HepG2 (cell line): ENCODE results near the gene TCF20. TPM values are rescaled to one million over a fixed set of nuclear protein-coding genes. Genes with fewer than 3 reads are reported as not detected.

Experiments used
- CHD2 ChIP-seq: IDR thresholded peaks from 2 replicates; pipeline ENCODE4 v1.6.1; 2011; ENCODE audit warnings: low read depth, low read length, improper control_type of control experiment
- DMAP1 ChIP-seq: IDR thresholded peaks from 2 replicates; pipeline ENCODE4 v1.6.1; 2016
- DNMT1 ChIP-seq: sonication (generic); formaldehyde crosslinking; IDR thresholded peaks from 2 replicates; pipeline ENCODE4 v1.5.1; 2020; ENCODE audit warnings: mild to moderate bottlenecking, missing genetic modification reagents
- ELF1 ChIP-seq: sonication (generic); formaldehyde crosslinking; IDR thresholded peaks from 2 replicates; pipeline ENCODE4 v1.4.0; 2020; ENCODE audit warnings: missing genetic modification reagents
- FOXA1 ChIP-seq, 2 experiments: fragments of 450-650 bp in 1 of 2; sonication (generic) in 1 of 2; formaldehyde crosslinking in 1 of 2; IDR thresholded peaks; 2 replicates each; pipeline versions ENCODE4 v1.4.0 to v1.6.1; 2016 to 2020; ENCODE audit warnings: missing genetic modification reagents in 1 of 2
- GLI4 ChIP-seq: sonication (generic); formaldehyde crosslinking; IDR thresholded peaks from 2 replicates; pipeline ENCODE4 v1.5.1; 2020; ENCODE audit warnings: missing genetic modification reagents, mild to moderate bottlenecking, moderate library complexity, borderline replicate concordance
- HMGXB4 ChIP-seq, 2 experiments: sonication (generic) in 1 of 2; formaldehyde crosslinking in 1 of 2; IDR thresholded peaks; 2 replicates each; pipeline versions ENCODE4 v1.4.0 to v1.6.1; 2018 to 2020; ENCODE audit warnings: missing genetic modification reagents in 2 of 2, borderline replicate concordance in 1 of 2, low read depth in 1 of 2, mild to moderate bottlenecking in 1 of 2, missing biosample characterization in 1 of 2
- HNRNPH1 ChIP-seq: fragments of 200-400 bp; formaldehyde crosslinking; optimal IDR thresholded peaks from 2 replicates; pipeline ENCODE3; 2017; ENCODE audit warnings: mild to moderate bottlenecking, low read depth, low read length
- IRF2 ChIP-seq: IDR thresholded peaks from 2 replicates; pipeline ENCODE4 v1.6.1; 2018; ENCODE audit warnings: missing genetic modification reagents, missing compliant biosample characterization
- KLF11 ChIP-seq: IDR thresholded peaks from 2 replicates; pipeline ENCODE4 v1.6.1; 2016; ENCODE audit warnings: missing compliant biosample characterization
- KLF16 ChIP-seq, 2 experiments: sonication (generic) in 1 of 2; formaldehyde crosslinking in 1 of 2; IDR thresholded peaks; 2 replicates each; pipeline versions ENCODE4 v1.6.1 to v1.8.0; 2016 to 2023; ENCODE audit warnings: missing genetic modification reagents in 2 of 2, missing compliant biosample characterization in 1 of 2
- MAFF ChIP-seq: IDR thresholded peaks from 2 replicates; pipeline ENCODE4 v1.6.1; 2011; ENCODE audit warnings: low read depth, low read length, improper control_type of control experiment
- MTA3 ChIP-seq: sonication (generic); formaldehyde crosslinking; IDR thresholded peaks from 2 replicates; pipeline ENCODE4 v1.4.0; 2020; ENCODE audit warnings: missing genetic modification reagents
- MXI1 ChIP-seq: IDR thresholded peaks from 3 replicates; pipeline ENCODE4 v1.6.1; 2012; ENCODE audit warnings: low read depth, low read length, inconsistent platforms, borderline replicate concordance
- NCOA2 ChIP-seq: sonication (generic); formaldehyde crosslinking; IDR thresholded peaks from 2 replicates; pipeline ENCODE4 v1.8.0; 2022; ENCODE audit warnings: inconsistent platforms
- NFYC ChIP-seq: IDR thresholded peaks from 2 replicates; pipeline ENCODE4 v1.6.1; 2016; ENCODE audit warnings: missing genetic modification reagents, missing compliant biosample characterization
- PCBP1 ChIP-seq: fragments of 200-400 bp; formaldehyde crosslinking; IDR thresholded peaks from 2 replicates; pipeline ENCODE4 v1.6.1; 2017; ENCODE audit warnings: mild to moderate bottlenecking, low read depth, low read length, borderline replicate concordance
- PHF5A ChIP-seq: IDR thresholded peaks from one replicate; pipeline ENCODE4 v1.6.1; 2018; ENCODE audit warnings: low read depth, missing genetic modification reagents; ENCODE audit not compliant: unreplicated experiment
- POLR2G ChIP-seq: fragments of 200-400 bp; formaldehyde crosslinking; IDR thresholded peaks from 2 replicates; pipeline ENCODE4 v1.6.1; 2018; ENCODE audit warnings: mild to moderate bottlenecking, low read depth, low read length, moderate library complexity
- PRPF4 ChIP-seq: fragments of 200-400 bp; formaldehyde crosslinking; IDR thresholded peaks from 2 replicates; pipeline ENCODE4 v1.6.1; 2016; ENCODE audit warnings: low read length, low read depth; ENCODE audit not compliant: poor library complexity, severe bottlenecking
- RELA ChIP-seq: sonication (generic); formaldehyde crosslinking; IDR thresholded peaks from 2 replicates; pipeline ENCODE4 v1.4.0; 2020; ENCODE audit warnings: missing genetic modification reagents
- SATB2 ChIP-seq: sonication (generic); formaldehyde crosslinking; IDR thresholded peaks from 2 replicates; pipeline ENCODE4 v1.5.0; 2020; ENCODE audit warnings: missing genetic modification reagents
- SNAPC2 ChIP-seq: sonication (generic); formaldehyde crosslinking; IDR thresholded peaks from 2 replicates; pipeline ENCODE4 v1.8.1; 2022; ENCODE audit warnings: mild to moderate bottlenecking, missing genetic modification reagents
- SYNCRIP ChIP-seq: fragments of 200-400 bp; formaldehyde crosslinking; IDR thresholded peaks from 2 replicates; pipeline ENCODE4 v1.6.1; 2018; ENCODE audit warnings: mild to moderate bottlenecking, low read depth, low read length; ENCODE audit not compliant: insufficient read depth
- ZFY ChIP-seq: sonication (generic); formaldehyde crosslinking; IDR thresholded peaks from 2 replicates; pipeline ENCODE4 v1.4.0; 2020; ENCODE audit warnings: missing genetic modification reagents
- ZNF367 ChIP-seq: sonication (generic); formaldehyde crosslinking; IDR thresholded peaks from 2 replicates; pipeline ENCODE4 v1.4.0; 2020; ENCODE audit warnings: missing genetic modification reagents, borderline replicate concordance
- polyA plus RNA-seq, 8 experiments: library from polyadenylated mRNA; depleted of rRNA in 3 of 8; stranded (reverse) in 7 of 8; unstranded in 1 of 8; fragments of >200 nt; fragmentation: Illumina TruSeq in 4 of 8; extraction: Trizol in 4 of 8; gene quantifications; 2 replicates each; pipeline versions ENCODE4 v1.2.1 to v1.2.3, GENCODE V29; 2011 to 2016; ENCODE audit warnings: low read depth in 4 of 8, missing spikeins in 1 of 8, mixed read lengths in 1 of 8; ENCODE audit not compliant: insufficient read depth in 1 of 8
- total RNA-seq, 5 experiments: library from RNA; depleted of rRNA; stranded (reverse); fragments of >200 nt; fragmentation: Illumina TruSeq; extraction: Trizol; gene quantifications; 2 replicates each; pipeline ENCODE4 v1.2.3, GENCODE V29; 2016; ENCODE audit warnings: low read depth in 1 of 5
- TF ChIP-seq, protein P1 (sequence below): sonication (generic); formaldehyde crosslinking; IDR thresholded peaks from 2 replicates; pipeline ENCODE4 v1.4.0; 2020; ENCODE audit warnings: missing genetic modification reagents, borderline replicate concordance
- TF ChIP-seq, protein P2 (sequence below): sonication (generic); formaldehyde crosslinking; IDR thresholded peaks from 2 replicates; pipeline ENCODE4 v1.5.0; 2020; ENCODE audit warnings: mild to moderate bottlenecking, missing genetic modification reagents

TCF20 gene
- total and polyA plus RNA-seq, 2 of the 13 experiments (the other 11 are each of a cell fraction or from before 2014, with no cell fraction given) = 12.8 to 23.7 TPM

- TF ChIP-seq CHD2 (no peak), MXI1 (no peak), FOXA1 (IDR thresholded peaks at IDR 0.05) (no peak), FOXA1 (CRISPR knock-in tag; IDR thresholded peaks at IDR 0.05) (no peak), SNAPC2 (CRISPR knock-in tag) (no peak), ELF1 (no peak), SYNCRIP (no peak), RELA (CRISPR knock-in tag) (no peak), KLF11 (CRISPR knock-in tag) (no peak), HNRNPH1 (no peak), NFYC (CRISPR knock-in tag) (no peak), MAFF (no peak), HMGXB4 (CRISPR knock-in tag; IDR thresholded peaks at IDR 0.05; ENCODE audit: borderline replicate concordance in 1 of 2, low read depth in 1 of 2) (peak in 1 of 2 experiments; percentile 2; a peak in 1 of 4 replicates), SATB2 (CRISPR knock-in tag) (no peak), DNMT1 (CRISPR knock-in tag) (no peak), KLF16 (CRISPR knock-in tag; IDR thresholded peaks at IDR 0.05) (no peak), DMAP1 (CRISPR knock-in tag) (no peak), PRPF4 (no peak), NCOA2 (CRISPR knock-in tag) (no peak), GLI4 (CRISPR knock-in tag) (no peak), IRF2 (CRISPR knock-in tag) (no peak), POLR2G (peak; percentile 15; the same call in 1 of the 2 replicates), PCBP1 (no peak), ZNF367 (no peak), PHF5A (no peak), MTA3 (no peak), ZFY (peak; percentile 46; the same call in 1 of the 2 replicates)
- TF ChIP-seq, protein P1, sequence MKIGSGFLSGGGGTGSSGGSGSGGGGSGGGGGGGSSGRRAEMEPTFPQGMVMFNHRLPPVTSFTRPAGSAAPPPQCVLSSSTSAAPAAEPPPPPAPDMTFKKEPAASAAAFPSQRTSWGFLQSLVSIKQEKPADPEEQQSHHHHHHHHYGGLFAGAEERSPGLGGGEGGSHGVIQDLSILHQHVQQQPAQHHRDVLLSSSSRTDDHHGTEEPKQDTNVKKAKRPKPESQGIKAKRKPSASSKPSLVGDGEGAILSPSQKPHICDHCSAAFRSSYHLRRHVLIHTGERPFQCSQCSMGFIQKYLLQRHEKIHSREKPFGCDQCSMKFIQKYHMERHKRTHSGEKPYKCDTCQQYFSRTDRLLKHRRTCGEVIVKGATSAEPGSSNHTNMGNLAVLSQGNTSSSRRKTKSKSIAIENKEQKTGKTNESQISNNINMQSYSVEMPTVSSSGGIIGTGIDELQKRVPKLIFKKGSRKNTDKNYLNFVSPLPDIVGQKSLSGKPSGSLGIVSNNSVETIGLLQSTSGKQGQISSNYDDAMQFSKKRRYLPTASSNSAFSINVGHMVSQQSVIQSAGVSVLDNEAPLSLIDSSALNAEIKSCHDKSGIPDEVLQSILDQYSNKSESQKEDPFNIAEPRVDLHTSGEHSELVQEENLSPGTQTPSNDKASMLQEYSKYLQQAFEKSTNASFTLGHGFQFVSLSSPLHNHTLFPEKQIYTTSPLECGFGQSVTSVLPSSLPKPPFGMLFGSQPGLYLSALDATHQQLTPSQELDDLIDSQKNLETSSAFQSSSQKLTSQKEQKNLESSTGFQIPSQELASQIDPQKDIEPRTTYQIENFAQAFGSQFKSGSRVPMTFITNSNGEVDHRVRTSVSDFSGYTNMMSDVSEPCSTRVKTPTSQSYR = no peak
- TF ChIP-seq, protein P2, sequence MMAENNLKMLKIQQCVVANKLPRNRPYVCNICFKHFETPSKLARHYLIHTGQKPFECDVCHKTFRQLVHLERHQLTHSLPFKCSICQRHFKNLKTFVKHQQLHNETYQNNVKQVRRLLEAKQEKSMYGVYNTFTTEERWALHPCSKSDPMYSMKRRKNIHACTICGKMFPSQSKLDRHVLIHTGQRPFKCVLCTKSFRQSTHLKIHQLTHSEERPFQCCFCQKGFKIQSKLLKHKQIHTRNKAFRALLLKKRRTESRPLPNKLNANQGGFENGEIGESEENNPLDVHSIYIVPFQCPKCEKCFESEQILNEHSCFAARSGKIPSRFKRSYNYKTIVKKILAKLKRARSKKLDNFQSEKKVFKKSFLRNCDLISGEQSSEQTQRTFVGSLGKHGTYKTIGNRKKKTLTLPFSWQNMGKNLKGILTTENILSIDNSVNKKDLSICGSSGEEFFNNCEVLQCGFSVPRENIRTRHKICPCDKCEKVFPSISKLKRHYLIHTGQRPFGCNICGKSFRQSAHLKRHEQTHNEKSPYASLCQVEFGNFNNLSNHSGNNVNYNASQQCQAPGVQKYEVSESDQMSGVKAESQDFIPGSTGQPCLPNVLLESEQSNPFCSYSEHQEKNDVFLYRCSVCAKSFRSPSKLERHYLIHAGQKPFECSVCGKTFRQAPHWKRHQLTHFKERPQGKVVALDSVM = no peak
Observed at GRCh38 chr22:42270176-42270509, 310 bp downstream of the TCF20 start (continued).
